SK-N-SH treated with all-trans-retinoic acid at 6 μM for 48 hours (cell line): ENCODE results near the gene CYB5A.

ENCODE experiments used
- ARNTL ChIP-seq: fragments of 450-650 bp; formaldehyde crosslinking; IDR thresholded peaks from 2 replicates; pipeline ENCODE4 v1.5.0; 2020; ENCODE audit warnings: low read depth, mild to moderate bottlenecking, moderate library complexity, borderline replicate concordance
- CSDC2 ChIP-seq: fragments of 250-450 bp; sonication (Bioruptor Pico); IDR thresholded peaks from 2 replicates; pipeline ENCODE4 v1.5.0; 2020; ENCODE audit warnings: mild to moderate bottlenecking, moderate library complexity
- ESRRG ChIP-seq: fragments of 250-450 bp; sonication (Bioruptor Pico); IDR thresholded peaks from 2 replicates; pipeline ENCODE4 v1.6.1; 2021; ENCODE audit warnings: mild to moderate bottlenecking
- GLIS3 ChIP-seq: fragments of 250-450 bp; sonication (Bioruptor Pico); IDR thresholded peaks from 2 replicates; pipeline ENCODE4 v1.5.0; 2020; ENCODE audit warnings: mild to moderate bottlenecking, moderate library complexity
- ISL1 ChIP-seq: fragments of 250-450 bp; sonication (Bioruptor Pico); IDR thresholded peaks from 2 replicates; pipeline ENCODE4 v2.1.2; 2022; ENCODE audit warnings: mild to moderate bottlenecking, moderate library complexity
- OSR1 ChIP-seq: fragments of 250-450 bp; sonication (Bioruptor Pico); IDR thresholded peaks from 2 replicates; pipeline ENCODE4 v1.8.0; 2022; ENCODE audit warnings: moderate library complexity, mild to moderate bottlenecking, inconsistent platforms
- RARB ChIP-seq: fragments of 250-450 bp; sonication (Bioruptor Pico); IDR thresholded peaks from 2 replicates; pipeline ENCODE4 v1.8.0; 2021; ENCODE audit warnings: mild to moderate bottlenecking, moderate library complexity
- ZFP3 ChIP-seq: fragments of 250-450 bp; sonication (Bioruptor Pico); IDR thresholded peaks from 2 replicates; pipeline ENCODE4 v1.5.0; 2020; ENCODE audit warnings: mild to moderate bottlenecking, moderate library complexity
- ZFP30 ChIP-seq: fragments of 450-650 bp; formaldehyde crosslinking; IDR thresholded peaks from 2 replicates; pipeline ENCODE4 v1.5.0; 2022; ENCODE audit warnings: mild to moderate bottlenecking, moderate library complexity

GRCh38 chr18:74241970-74242369 lies 49.8 kb downstream of the CYB5A start:
- no peak for TF ChIP-seq RARB (CRISPR knock-in tag)
- TF ChIP-seq ARNTL (CRISPR knock-in tag) = no peak
- TF ChIP-seq ISL1 (CRISPR knock-in tag) = no peak
- TF ChIP-seq CSDC2 (CRISPR knock-in tag) = no peak
- TF ChIP-seq ZFP3 (CRISPR knock-in tag) = no peak
- TF ChIP-seq GLIS3 (CRISPR knock-in tag) = no peak
- no peak for TF ChIP-seq ZFP30 (CRISPR knock-in tag)
- TF ChIP-seq OSR1 (CRISPR knock-in tag) = no peak
- no peak for TF ChIP-seq ESRRG (CRISPR knock-in tag)
